Esophagus squamous epithelium (tissue), 4 donors: ENCODE results near the gene OBSL1.

Experiments used
- CTCF ChIP-seq, 6 experiments: fragments of 450-650 bp in 4 of 6; fragments of 200-600 bp in 2 of 6; sonication (generic) in 2 of 6; IDR thresholded peaks; one replicate each; pipeline ENCODE4 v1.5.1; 2016 to 2019; ENCODE audit warnings: antibody characterized with exemption in 6 of 6, mild to moderate bottlenecking in 4 of 6, moderate library complexity in 4 of 6
- POLR2A ChIP-seq, 4 donors: fragments of 450-650 bp; IDR thresholded peaks; one replicate each; pipeline ENCODE4 v1.6.1; 2017; ENCODE audit warnings: antibody characterized with exemption in 4 of 4, mild to moderate bottlenecking in 4 of 4, moderate library complexity in 3 of 4

- TF ChIP-seq CTCF (IDR thresholded peaks at IDR 0.05) = no peak
- TF ChIP-seq POLR2A (IDR thresholded peaks at IDR 0.05) = no peak
These were observed 17.8 kb downstream of the OBSL1 start for GRCh38 chr2:219553463-219553963.
